Karpas-422 (cell line): ENCODE results near the gene MRPL39. TPM values are rescaled to one million over a fixed set of nuclear protein-coding genes. Genes with fewer than 3 reads are reported as not detected.
"Not testable (repeated sequence)": the region's sequence is repeated elsewhere in the genome, so short reads cannot be mapped to it uniquely, and the experiment has no call there.

Source experiments
- DNase-seq: peaks from one replicate; pipeline ENCODE4 v3.0.0-alpha.2; 2015
- H2AFZ ChIP-seq: fragments of 200-600 bp; sonication (generic); 2 replicates; pipeline ENCODE4 v1.6.1; 2014; ENCODE audit warnings: antibody characterized with exemption, low read length, mixed read lengths
- H3K27ac ChIP-seq: fragments of 200-600 bp; sonication (generic); 2 replicates; pipeline ENCODE4 v1.5.1; 2014; ENCODE audit warnings: mild to moderate bottlenecking, low read length, moderate library complexity
- H3K27me3 ChIP-seq: fragments of 200-600 bp; sonication (generic); 2 replicates; pipeline ENCODE4 v1.6.1; 2014; ENCODE audit warnings: low read length, mixed read lengths
- H3K36me3 ChIP-seq: fragments of 200-600 bp; sonication (generic); 2 replicates; pipeline ENCODE4 v1.6.1; 2014; ENCODE audit warnings: low read length, mixed read lengths; ENCODE audit not compliant: insufficient read depth
- H3K4me1 ChIP-seq: fragments of 200-600 bp; sonication (generic); 2 replicates; pipeline ENCODE4 v1.6.1; 2014; ENCODE audit warnings: mild to moderate bottlenecking, low read length, mixed read lengths
- H3K4me2 ChIP-seq: fragments of 200-600 bp; sonication (generic); 2 replicates; pipeline ENCODE4 v1.6.1; 2014; ENCODE audit warnings: low read length, low read depth, mild to moderate bottlenecking; ENCODE audit not compliant: poor library complexity, severe bottlenecking
- H3K4me3 ChIP-seq: fragments of 200-600 bp; sonication (generic); 2 replicates; pipeline ENCODE4 v1.5.1; 2014; ENCODE audit warnings: mild to moderate bottlenecking, antibody characterized with exemption, low read length, mixed read lengths
- H3K79me2 ChIP-seq: fragments of 200-600 bp; sonication (generic); 2 replicates; pipeline ENCODE4 v1.6.1; 2014; ENCODE audit warnings: mild to moderate bottlenecking, low read length, mixed read lengths
- H3K9ac ChIP-seq: fragments of 200-600 bp; sonication (generic); 2 replicates; pipeline ENCODE4 v1.6.0; 2014; ENCODE audit warnings: low read length
- H3K9me2 ChIP-seq: fragments of 200-600 bp; sonication (generic), shearing (Covaris generic); replicated peaks from 2 replicates; pipeline ENCODE4 v1.6.0; 2014; ENCODE audit warnings: mild to moderate bottlenecking, low read length, moderate library complexity; ENCODE audit not compliant: insufficient read depth
- H3K9me3 ChIP-seq: fragments of 300-700, 200-600 bp; sonication (generic); 2 replicates; pipeline ENCODE4 v1.6.1; 2014; ENCODE audit warnings: low read length, mixed read lengths
- H4K20me1 ChIP-seq: fragments of 200-600 bp; sonication (generic); 2 replicates; pipeline ENCODE4 v1.6.1; 2014; ENCODE audit warnings: mild to moderate bottlenecking, antibody characterized with exemption, low read length, low read depth; ENCODE audit not compliant: insufficient read depth
- total RNA-seq: library from RNA; depleted of rRNA; stranded (reverse); fragments of >200 nt; shearing (Covaris generic); gene quantifications from 2 replicates; pipeline ENCODE4 v1.2.3, GENCODE V29; 2014; ENCODE audit warnings: low replicate concordance

MRPL39 gene
- total RNA-seq, 1 experiment from 2014 or later, result 40.0 TPM

DNA sequence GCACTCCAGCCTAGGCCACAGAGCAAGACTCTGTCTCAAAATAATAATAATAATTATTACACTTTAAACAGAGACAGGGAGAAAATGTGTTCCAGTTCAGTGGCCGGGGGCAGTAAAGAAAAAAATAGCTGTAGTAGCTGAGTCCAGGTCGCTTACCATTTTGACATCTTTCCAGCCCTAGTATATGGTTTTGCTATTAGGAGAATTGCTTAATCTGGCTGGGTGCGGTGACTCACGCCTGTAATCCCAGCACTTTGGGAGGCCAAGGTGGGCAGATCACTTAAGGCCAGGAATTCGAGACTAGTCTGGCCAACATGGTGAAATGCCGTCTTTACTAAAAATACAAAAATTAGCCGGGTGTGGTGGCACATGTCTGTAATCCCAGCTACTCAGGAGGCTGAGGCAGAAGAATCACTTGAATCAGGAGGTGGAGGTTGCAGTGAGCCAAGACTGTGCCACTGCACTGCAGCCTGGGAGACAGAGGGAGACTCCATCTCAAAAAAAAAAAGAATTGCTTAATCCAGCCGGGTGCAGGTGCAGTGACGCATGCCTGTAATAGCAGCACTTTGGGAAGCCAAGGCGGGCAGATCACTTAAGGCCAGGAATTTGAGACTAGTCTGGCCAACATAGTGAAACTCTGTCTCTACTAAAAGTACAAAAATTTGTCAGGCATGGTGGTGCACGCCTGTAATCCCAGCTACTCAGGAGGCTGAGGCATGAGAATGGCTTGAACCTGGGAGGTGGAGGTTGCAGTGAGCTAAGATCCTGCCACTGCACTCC, 18.7 kb upstream of the MRPL39 start:
- not testable (repeated sequence) for H4K20me1 ChIP-seq, H3K36me3 ChIP-seq, H3K4me3 ChIP-seq, H2AFZ ChIP-seq, H3K9me2 ChIP-seq, H3K27ac ChIP-seq, H3K4me2 ChIP-seq, H3K9me3 ChIP-seq, H3K27me3 ChIP-seq, DNase-seq, H3K4me1 ChIP-seq, H3K79me2 ChIP-seq, H3K9ac ChIP-seq

GRCh38 chr21:25625036-25625435, 17.8 kb upstream of the MRPL39 start:
- Histone ChIP-seq H3K4me2 (no peak overlapping the region), H3K9ac (no peak overlapping the region), H3K4me3 (no peak overlapping the region), H3K27ac (no peak overlapping the region), H3K4me1 (no peaks in the 10 kb centered on the region), H3K36me3 (no peaks in the 10 kb centered on the region), H3K9me2 (no peaks in the 10 kb centered on the region), H2AFZ (no peak overlapping the region), H3K9me3 (no peaks in the 10 kb centered on the region), H3K79me2 (no peaks in the 10 kb centered on the region), H4K20me1 (no peaks in the 10 kb centered on the region), H3K27me3 (no peaks in the 10 kb centered on the region)
- no peak for DNase-seq

GRCh38 chr21:25624511-25624910, 17.2 kb upstream of the MRPL39 start:
- no peak overlapping the region for H3K4me2 ChIP-seq
- no peaks in the 10 kb centered on the region for H3K9me2 ChIP-seq
- no peak overlapping the region for H3K27ac ChIP-seq
- no peak overlapping the region for H3K4me3 ChIP-seq
- no peaks in the 10 kb centered on the region for H4K20me1 ChIP-seq
- no peak for DNase-seq
- no peak overlapping the region for H2AFZ ChIP-seq
- no peaks in the 10 kb centered on the region for H3K4me1 ChIP-seq
- H3K27me3 ChIP-seq, result no peaks in the 10 kb centered on the region
- H3K36me3 ChIP-seq, result no peaks in the 10 kb centered on the region
- no peaks in the 10 kb centered on the region for H3K9me3 ChIP-seq
- no peaks in the 10 kb centered on the region for H3K79me2 ChIP-seq
- no peak overlapping the region for H3K9ac ChIP-seq

DNA sequence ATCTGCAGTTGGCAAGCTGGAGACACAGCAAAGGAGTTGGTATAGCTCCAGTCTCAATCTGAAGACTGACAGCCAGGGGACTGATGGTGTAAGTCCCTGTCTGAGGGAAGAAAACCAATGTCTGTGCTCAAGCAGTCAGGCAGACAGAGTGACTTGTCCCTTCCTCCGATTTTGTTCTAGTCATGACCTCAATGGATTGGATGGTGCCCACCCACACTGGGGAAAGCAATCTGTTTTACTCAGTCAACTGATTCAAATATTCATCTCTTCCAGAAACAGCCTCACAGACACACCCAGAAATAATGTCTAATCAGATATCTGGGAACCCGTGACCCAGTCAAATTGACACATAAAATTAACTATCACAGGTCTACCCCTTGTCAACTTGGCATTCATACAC, 11.9 kb upstream of the MRPL39 start:
- Histone ChIP-seq H3K27ac (no peak overlapping the region), H3K9ac (no peak overlapping the region), H3K4me1 (no peaks in the 10 kb centered on the region), H3K4me2 (no peak overlapping the region), H3K9me3 (no peaks in the 10 kb centered on the region), H2AFZ (no peak overlapping the region), H3K27me3 (no peaks in the 10 kb centered on the region), H3K36me3 (no peaks in the 10 kb centered on the region), H3K4me3 (no peak overlapping the region), H4K20me1 (no peaks in the 10 kb centered on the region), H3K79me2 (no peaks in the 10 kb centered on the region), H3K9me2 (no peaks in the 10 kb centered on the region)
- DNase-seq, result no peak

DNA sequence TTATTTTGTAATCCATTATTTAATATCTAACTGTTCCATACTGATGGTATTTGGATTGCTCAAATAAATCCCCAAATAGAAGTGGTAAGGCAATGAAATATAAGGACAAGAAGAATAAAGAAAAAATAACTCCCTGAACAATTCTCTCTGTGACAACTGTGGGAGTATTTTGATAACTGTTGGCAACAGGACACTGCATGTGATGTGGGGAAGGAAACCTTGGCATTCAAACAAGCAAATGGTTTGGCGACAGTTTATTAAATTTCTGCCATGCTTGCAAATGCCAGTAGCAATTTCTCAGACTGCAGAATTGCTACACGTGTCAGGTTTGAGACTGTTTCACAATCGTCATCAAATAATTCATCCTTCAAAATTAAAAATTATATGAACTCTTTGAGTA, 8.6 kb upstream of the MRPL39 start:
- Histone ChIP-seq H3K27ac (no peak overlapping the region), H3K79me2 (no peaks in the 10 kb centered on the region), H4K20me1 (no peaks in the 10 kb centered on the region), H3K9me3 (no peaks in the 10 kb centered on the region), H3K9ac (no peak overlapping the region), H3K27me3 (no peaks in the 10 kb centered on the region), H2AFZ (no peak overlapping the region), H3K4me3 (no peak overlapping the region), H3K4me1 (no peaks in the 10 kb centered on the region), H3K9me2 (no peaks in the 10 kb centered on the region), H3K36me3 (no peaks in the 10 kb centered on the region), H3K4me2 (no peak overlapping the region)
- no peak for DNase-seq

GRCh38 chr21:25614441-25614840, 7.2 kb upstream of the MRPL39 start:
- Histone ChIP-seq H4K20me1 (no peaks in the 10 kb centered on the region), H3K9me3 (no peaks in the 10 kb centered on the region), H3K36me3 (no peaks in the 10 kb centered on the region), H2AFZ (no peak overlapping the region), H3K27me3 (no peaks in the 10 kb centered on the region), H3K4me2 (no peak overlapping the region), H3K27ac (no peak overlapping the region), H3K79me2 (no peaks in the 10 kb centered on the region), H3K4me3 (no peak overlapping the region), H3K4me1 (no peaks in the 10 kb centered on the region), H3K9ac (no peak overlapping the region), H3K9me2 (no peaks in the 10 kb centered on the region)
- DNase-seq, result no peak

DNA sequence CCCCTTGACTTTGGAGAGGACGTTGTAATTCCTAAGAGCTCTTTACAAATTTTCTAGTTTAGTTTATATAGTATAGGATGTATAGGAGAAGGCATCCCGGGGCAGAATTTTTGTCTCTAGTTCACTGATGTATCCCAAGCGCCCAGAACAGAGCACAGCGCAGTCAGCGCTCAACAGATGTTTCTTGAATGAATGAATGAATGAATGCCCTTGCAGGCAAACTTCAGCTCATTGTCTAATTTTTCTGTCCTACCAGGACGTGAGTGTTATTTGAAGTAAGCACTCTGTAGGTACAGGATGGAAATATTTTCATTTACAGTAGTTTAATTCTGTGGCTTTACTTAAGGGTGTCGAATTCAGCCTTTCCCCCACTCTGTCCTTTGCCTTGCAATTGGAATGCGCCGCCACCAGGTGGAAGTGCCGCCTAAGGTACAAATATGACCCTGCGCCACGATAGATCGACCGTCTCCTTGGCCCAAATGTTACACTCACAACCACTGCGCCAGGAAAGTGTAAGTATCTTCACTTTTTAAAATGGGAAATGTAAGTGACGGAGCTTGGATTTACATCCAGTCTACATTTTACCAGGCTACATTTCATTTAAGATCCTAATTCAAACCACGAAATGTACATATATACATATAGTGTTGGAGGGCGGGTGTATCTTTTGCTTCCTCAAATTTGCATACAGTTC, 910 bp upstream of the MRPL39 start:
- Histone ChIP-seq H3K27me3 (no peaks in the 10 kb centered on the region), H3K4me1 (peaks cover 27% of the 10 kb centered on the region), H3K36me3 (peaks cover 21% of the 10 kb centered on the region), H3K4me2 (peak overlapping the region; percentile 98), H3K4me3 (peak overlapping the region; percentile 94), H3K79me2 (peaks cover 37% of the 10 kb centered on the region), H3K27ac (no peak overlapping the region), H3K9ac (peak overlapping the region; percentile 93), H3K9me2 (no peaks in the 10 kb centered on the region), H2AFZ (peak overlapping the region; percentile 100), H4K20me1 (no peaks in the 10 kb centered on the region), H3K9me3 (no peaks in the 10 kb centered on the region)
- peak; percentile 93 for DNase-seq

DNA sequence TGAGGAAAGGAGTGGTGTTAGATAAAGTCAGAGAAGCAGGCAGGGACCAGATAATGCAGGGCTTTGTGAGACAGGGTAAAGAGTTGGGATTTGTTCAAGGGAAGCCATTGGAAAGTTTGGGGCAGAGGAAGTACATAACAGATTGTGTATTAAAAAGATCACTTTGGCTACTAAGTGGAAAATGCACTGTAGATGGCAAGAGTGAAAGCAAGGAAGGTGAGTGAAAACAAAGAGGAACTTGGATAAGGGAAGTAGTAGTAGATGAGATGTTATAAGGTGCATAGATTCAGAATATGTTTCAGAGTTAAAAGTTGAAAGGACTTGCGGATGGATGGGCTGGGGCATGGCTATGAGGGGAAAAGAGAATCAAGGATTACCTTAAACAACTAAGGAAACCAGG, 17.4 kb downstream of the MRPL39 start:
- Histone ChIP-seq H3K9me2 (no peaks in the 10 kb centered on the region), H3K27ac (no peak overlapping the region), H3K4me1 (no peaks in the 10 kb centered on the region), H3K27me3 (no peaks in the 10 kb centered on the region), H3K4me3 (no peak overlapping the region), H3K36me3 (peaks cover 49% of the 10 kb centered on the region), H2AFZ (no peak overlapping the region), H4K20me1 (no peaks in the 10 kb centered on the region), H3K4me2 (no peak overlapping the region), H3K79me2 (no peaks in the 10 kb centered on the region), H3K9me3 (no peaks in the 10 kb centered on the region), H3K9ac (no peak overlapping the region)
- DNase-seq, result peak; percentile 35
